GM12878 (cell line): Measurements from ENCODE around the gene TIGD7.

ENCODE experiments used
- CREB1 ChIP-seq: IDR thresholded peaks from 2 replicates; pipeline ENCODE4 v1.6.1; 2012; ENCODE audit warnings: low read depth, mild to moderate bottlenecking, inconsistent platforms
- FOS ChIP-seq: IDR thresholded peaks from 3 replicates; pipeline ENCODE4 v1.6.1; 2011; ENCODE audit warnings: borderline replicate concordance; ENCODE audit not compliant: insufficient read length; ENCODE audit errors: extremely low read depth

DNA sequence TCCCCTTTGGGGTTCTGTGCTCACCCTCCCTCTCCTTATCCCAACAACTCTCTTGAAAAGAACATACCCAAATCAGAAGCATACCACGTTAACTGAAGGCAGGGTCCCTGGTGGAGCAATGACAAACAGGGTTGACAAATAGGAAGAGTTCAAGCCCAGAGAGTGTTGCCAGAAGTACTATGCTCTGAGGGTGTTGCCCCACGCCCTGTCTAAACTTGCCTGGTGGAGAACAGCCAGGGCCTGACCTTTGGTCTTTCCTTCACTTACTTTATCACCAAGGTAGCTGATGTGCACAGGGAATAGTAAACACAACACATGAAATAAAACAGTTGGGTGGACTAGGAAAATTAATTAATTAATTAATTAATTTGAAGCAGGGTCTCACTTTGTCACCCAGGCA is 23.4 kb upstream of the TIGD7 start:
- TF ChIP-seq CREB1 (no peak), FOS (no peak)
